ENCODE results near the gene ARHGAP26.

GRCh38 chr5:143156086-143156485 lies 385.9 kb downstream of the ARHGAP26 start:
- no peak for TF ChIP-seq ZNF274 (IDR thresholded peaks at IDR 0.05; ENCODE audit: low read depth, low read length)
- no peak for TF ChIP-seq YY1 (IDR thresholded peaks at IDR 0.05; ENCODE audit: insufficient read depth, insufficient read length)
- TF ChIP-seq SUZ12 (IDR thresholded peaks at IDR 0.05; ENCODE audit: extremely low read depth, insufficient read depth, insufficient read length): no peak

Data from NT2/D1 (cell line).